Gastroesophageal sphincter (tissue), 4 donors: ENCODE data around the gene ACSS1. TPM values are rescaled to one million over a fixed set of nuclear protein-coding genes. Genes with fewer than 3 reads are reported as not detected.

Experiments used
- ATAC-seq: fragments of 150-250 bp; one replicate; pipeline ENCODE4 v1.9.1; 2016; ENCODE audit warnings: mild to moderate bottlenecking, moderate library complexity
- H3K27ac ChIP-seq, 4 donors: fragments of 200-600 bp; sonication (generic) in 3 of 4; 1 replicate in 3 of 4; 2 replicates in 1 of 4; pipeline ENCODE4 v1.5.1; 2016 to 2019
- H3K27me3 ChIP-seq: fragments of 200-600 bp; sonication (generic); one replicate; pipeline ENCODE4 v1.5.1; 2019
- H3K36me3 ChIP-seq, 2 donors: fragments of 200-600 bp; sonication (generic); one replicate each; pipeline ENCODE4 v1.5.1; 2019; ENCODE audit warnings: control low read depth in 1 of 2
- H3K4me1 ChIP-seq, 3 donors: fragments of 200-600 bp; sonication (generic); 1 replicate in 2 of 3; 2 replicates in 1 of 3; pipeline ENCODE4 v1.5.1; 2016 to 2019; ENCODE audit warnings: control low read depth in 2 of 3
- H3K4me3 ChIP-seq, 2 donors: fragments of 200-600 bp; sonication (generic); one replicate each; pipeline ENCODE4 v1.5.1; 2019; ENCODE audit warnings: mild to moderate bottlenecking in 1 of 2, moderate library complexity in 1 of 2
- H3K9me3 ChIP-seq, 3 donors: fragments of 200-600 bp; sonication (generic); one replicate each; pipeline ENCODE4 v1.5.1; 2017 to 2019; ENCODE audit warnings: control low read depth in 2 of 3
- CTCF ChIP-seq, 4 experiments: fragments of 200-600 bp in 2 of 4; fragments of 450-650 bp in 2 of 4; sonication (generic) in 1 of 4; IDR thresholded peaks; one replicate each; pipeline ENCODE4 v1.5.1; 2017 to 2019; ENCODE audit warnings: antibody characterized with exemption in 4 of 4, mild to moderate bottlenecking in 2 of 4, moderate library complexity in 2 of 4
- EP300 ChIP-seq: sonication (generic); formaldehyde crosslinking; IDR thresholded peaks from one replicate; pipeline ENCODE4 v1.6.1; 2017; ENCODE audit warnings: antibody characterized with exemption, mild to moderate bottlenecking
- POLR2A ChIP-seq, 2 donors: fragments of 450-650 bp; IDR thresholded peaks; one replicate each; pipeline ENCODE4 v1.6.1; 2017; ENCODE audit warnings: antibody characterized with exemption in 2 of 2, mild to moderate bottlenecking in 2 of 2, moderate library complexity in 1 of 2
- POLR2AphosphoS5 ChIP-seq: sonication (generic); formaldehyde crosslinking; IDR thresholded peaks from one replicate; pipeline ENCODE4 v1.6.1; 2017; ENCODE audit warnings: antibody characterized with exemption
- WGBS, 2 donors: methylation state at CpG; one replicate each; pipeline ENCODE4 v1.1.5; 2018; ENCODE audit warnings: low coverage in 1 of 2; 5-methylcytosine and 5-hydroxymethylcytosine counted together
- total RNA-seq, 4 donors: library from RNA; depleted of rRNA; stranded (reverse); fragments of >200 nt; gene quantifications; one replicate each; pipeline ENCODE4 v1.1.0, GENCODE V29; 2016

Gene ACSS1
- total RNA-seq, 4 donors from 2014 or later = 44.7 to 105 (median 61.6) TPM

GRCh38 chr20:25083141-25083772 is 25.3 kb upstream of the ACSS1 start:
- Histone ChIP-seq H3K4me1 (peaks cover 0 to 39% (median 10%) of the 10 kb centered on the region in 3 donors), H3K27me3 (peaks cover 98% of the 10 kb centered on the region), H3K4me3 (no peak overlapping the region), H3K9me3 (no peaks in the 10 kb centered on the region), H3K27ac (no peak overlapping the region), H3K36me3 (no peaks in the 10 kb centered on the region)
- 0 to 2% methylated on average over 14 to 17 of the region's 44 CpGs for WGBS, 2 donors
- TF ChIP-seq CTCF (IDR thresholded peaks at IDR 0.05) = no peak
- TF ChIP-seq EP300 = no peak
- no peak for TF ChIP-seq POLR2AphosphoS5
- no peak for TF ChIP-seq POLR2A (IDR thresholded peaks at IDR 0.05)
- no peak for ATAC-seq

GRCh38 chr20:25082498-25082873 is 24.5 kb upstream of the ACSS1 start:
- 8 to 11% methylated on average over 2 to 7 of the region's 9 CpGs for WGBS, 2 donors
- H3K27ac ChIP-seq = no peak overlapping the region
- H3K9me3 ChIP-seq = no peaks in the 10 kb centered on the region
- TF ChIP-seq EP300 = no peak
- TF ChIP-seq POLR2A (IDR thresholded peaks at IDR 0.05) = no peak
- TF ChIP-seq POLR2AphosphoS5 = no peak
- no peak for TF ChIP-seq CTCF (IDR thresholded peaks at IDR 0.05)
- H3K4me1 ChIP-seq = peaks cover 0 to 47% (median 13%) of the 10 kb centered on the region in 3 donors
- no peak for ATAC-seq
- H3K36me3 ChIP-seq = no peaks in the 10 kb centered on the region
- no peak overlapping the region for H3K4me3 ChIP-seq
- H3K27me3 ChIP-seq = peaks cover 95% of the 10 kb centered on the region

GRCh38 chr20:25081730-25082497 is 24.0 kb upstream of the ACSS1 start, which contains the start of gene VSX1:
Gene VSX1, minus strand, starts transcription at chr20:25082141. Its CDS starts 45 bp downstream, at chr20:25082096.
- Histone ChIP-seq H3K36me3 (no peaks in the 10 kb centered on the region), H3K4me1 (peaks cover 0 to 53% (median 17%) of the 10 kb centered on the region in 3 donors), H3K27me3 (peaks cover 95% of the 10 kb centered on the region), H3K27ac (no peak within 1 kb of the TSS), H3K4me3 (no peak within 1 kb of the TSS), H3K9me3 (no peaks in the 10 kb centered on the region)
- no peak for ATAC-seq
- 6% methylated on average over 3 of the region's 67 CpGs; no CpG with 5 or more reads in 1 of the 2 donors for WGBS, 2 donors
- TF ChIP-seq CTCF (IDR thresholded peaks at IDR 0.05) (no peak), EP300 (no peak), POLR2A (IDR thresholded peaks at IDR 0.05) (no peak), POLR2AphosphoS5 (no peak)

- Histone ChIP-seq H3K4me3 (no peak overlapping the region), H3K9me3 (no peaks in the 10 kb centered on the region), H3K27ac (no peak overlapping the region), H3K4me1 (peaks cover 0 to 58% (median 17%) of the 10 kb centered on the region in 3 donors), H3K36me3 (no peaks in the 10 kb centered on the region), H3K27me3 (peaks cover 93% of the 10 kb centered on the region)
- no peak for ATAC-seq
- WGBS, 2 donors = 0% methylated on average over 2 of the region's 54 CpGs; no CpG with 5 or more reads in 1 of the 2 donors
- TF ChIP-seq POLR2AphosphoS5 (no peak), CTCF (IDR thresholded peaks at IDR 0.05) (no peak), EP300 (no peak), POLR2A (IDR thresholded peaks at IDR 0.05) (no peak)
Measured at GRCh38 chr20:25081065-25081729, 23.3 kb upstream of the ACSS1 start.
